HL-60 (cell line): ENCODE data around the gene NTRK2.

Source experiments
- CTCF ChIP-seq: IDR thresholded peaks from one replicate; pipeline ENCODE4 v1.5.1; 2011; ENCODE audit warnings: low read length, control low read depth, inconsistent platforms; ENCODE audit not compliant: insufficient read depth
- GABPA ChIP-seq: IDR thresholded peaks from 2 replicates; pipeline ENCODE4 v1.6.1; 2012; ENCODE audit warnings: low read depth
- POLR2AphosphoS5 ChIP-seq: IDR thresholded peaks from 2 replicates; pipeline ENCODE4 v1.6.1; 2012; ENCODE audit warnings: low read depth
- REST ChIP-seq: IDR thresholded peaks from 2 replicates; pipeline ENCODE4 v1.6.1; 2012; ENCODE audit warnings: low read depth; ENCODE audit not compliant: insufficient replicate concordance

- TF ChIP-seq CTCF (no peak), POLR2AphosphoS5 (no peak), REST (no peak), GABPA (no peak)
Observed at GRCh38 chr9:84754461-84754860, 84.9 kb downstream of the NTRK2 start.
